Adipocyte (in vitro differentiated cells): ENCODE results near the gene MGMT.
A peak's percentile ranks its signal among the peaks of the same experiment; 100 is the strongest.

Source experiments
- DNase-seq: peaks from one replicate; pipeline ENCODE4 v3.0.0-alpha.2; 2015; ENCODE audit warnings: low read depth
- H3K27me3 ChIP-seq: replicated peaks from 2 replicates; pipeline ENCODE4 v1.7.0; 2013; ENCODE audit warnings: mild to moderate bottlenecking, low read length, moderate library complexity; ENCODE audit not compliant: control insufficient read depth, insufficient read depth
- H3K36me3 ChIP-seq: 2 replicates; pipeline ENCODE4 v1.7.0; 2013; ENCODE audit warnings: low read length, mild to moderate bottlenecking, moderate library complexity; ENCODE audit not compliant: control insufficient read depth, insufficient read depth, severe bottlenecking
- H3K4me1 ChIP-seq: 2 replicates; pipeline ENCODE4 v1.7.0; 2013; ENCODE audit warnings: mild to moderate bottlenecking, low read length, moderate library complexity; ENCODE audit not compliant: control insufficient read depth, insufficient read depth
- H3K4me3 ChIP-seq: 2 replicates; pipeline ENCODE4 v1.7.0; 2013; ENCODE audit warnings: mild to moderate bottlenecking, low read length, moderate library complexity
- H3K9ac ChIP-seq: 2 replicates; pipeline ENCODE4 v1.7.0; 2013; ENCODE audit warnings: mild to moderate bottlenecking, low read length, moderate library complexity
- H3K9me3 ChIP-seq: 2 replicates; pipeline ENCODE4 v1.7.0; 2013; ENCODE audit warnings: mild to moderate bottlenecking, low read length, moderate library complexity; ENCODE audit not compliant: control insufficient read depth

Gene MGMT

GRCh38 chr10:129472696-129473555, 5.9 kb downstream of the MGMT start:
- H3K4me1 ChIP-seq: peaks cover 3% of the 10 kb centered on the region
- no peak overlapping the region for H3K4me3 ChIP-seq
- no peaks in the 10 kb centered on the region for H3K27me3 ChIP-seq
- no peak for DNase-seq
- no peak overlapping the region for H3K9ac ChIP-seq
- peaks cover 9% of the 10 kb centered on the region for H3K36me3 ChIP-seq
- no peaks in the 10 kb centered on the region for H3K9me3 ChIP-seq

GRCh38 chr10:129474642-129475041, 7.6 kb downstream of the MGMT start:
- no peak overlapping the region for H3K4me3 ChIP-seq
- peaks cover 9% of the 10 kb centered on the region for H3K36me3 ChIP-seq
- no peaks in the 10 kb centered on the region for H3K27me3 ChIP-seq
- no peaks in the 10 kb centered on the region for H3K4me1 ChIP-seq
- no peaks in the 10 kb centered on the region for H3K9me3 ChIP-seq
- DNase-seq: no peak
- no peak overlapping the region for H3K9ac ChIP-seq

GRCh38 chr10:129476431-129476830, 9.4 kb downstream of the MGMT start:
- H3K27me3 ChIP-seq: no peaks in the 10 kb centered on the region
- H3K4me1 ChIP-seq: no peaks in the 10 kb centered on the region
- DNase-seq: no peak
- no peak overlapping the region for H3K9ac ChIP-seq
- peaks cover 3% of the 10 kb centered on the region for H3K9me3 ChIP-seq
- no peak overlapping the region for H3K4me3 ChIP-seq
- peaks cover 7% of the 10 kb centered on the region for H3K36me3 ChIP-seq

GRCh38 chr10:129477051-129477450, 10.0 kb downstream of the MGMT start:
- H3K4me1 ChIP-seq: no peaks in the 10 kb centered on the region
- H3K36me3 ChIP-seq: peaks cover 4% of the 10 kb centered on the region
- no peak overlapping the region for H3K4me3 ChIP-seq
- no peak for DNase-seq
- no peak overlapping the region for H3K9ac ChIP-seq
- peaks cover 9% of the 10 kb centered on the region for H3K9me3 ChIP-seq
- H3K27me3 ChIP-seq: no peaks in the 10 kb centered on the region

GRCh38 chr10:129481641-129482040, 14.6 kb downstream of the MGMT start:
- Histone ChIP-seq H3K36me3 (peaks cover 4% of the 10 kb centered on the region), H3K9ac (no peak overlapping the region), H3K4me1 (no peaks in the 10 kb centered on the region), H3K4me3 (no peak overlapping the region), H3K9me3 (peaks cover 46% of the 10 kb centered on the region), H3K27me3 (no peaks in the 10 kb centered on the region)
- DNase-seq: no peak

- peaks cover 51% of the 10 kb centered on the region for H3K9me3 ChIP-seq
- peaks cover 4% of the 10 kb centered on the region for H3K36me3 ChIP-seq
- H3K9ac ChIP-seq: no peak overlapping the region
- no peaks in the 10 kb centered on the region for H3K4me1 ChIP-seq
- H3K27me3 ChIP-seq: no peaks in the 10 kb centered on the region
- DNase-seq: no peak
- H3K4me3 ChIP-seq: peak overlapping the region; percentile 1
Observed at GRCh38 chr10:129483430-129484010, 16.5 kb downstream of the MGMT start.

GRCh38 chr10:129486805-129487204, 19.8 kb downstream of the MGMT start:
- Histone ChIP-seq H3K27me3 (no peaks in the 10 kb centered on the region), H3K36me3 (no peaks in the 10 kb centered on the region), H3K4me1 (no peaks in the 10 kb centered on the region), H3K4me3 (no peak overlapping the region), H3K9me3 (peaks cover 72% of the 10 kb centered on the region), H3K9ac (no peak overlapping the region)
- no peak for DNase-seq

GRCh38 chr10:129491123-129491734, 24.2 kb downstream of the MGMT start:
- Histone ChIP-seq H3K27me3 (no peaks in the 10 kb centered on the region), H3K4me1 (no peaks in the 10 kb centered on the region)
- DNase-seq: peak; percentile 18

GRCh38 chr10:129494176-129494575, 27.1 kb downstream of the MGMT start:
- Histone ChIP-seq H3K4me1 (no peaks in the 10 kb centered on the region), H3K9ac (no peak overlapping the region), H3K27me3 (no peaks in the 10 kb centered on the region), H3K9me3 (peaks cover 41% of the 10 kb centered on the region), H3K4me3 (no peak overlapping the region), H3K36me3 (peaks cover 3% of the 10 kb centered on the region)
- no peak for DNase-seq

More at GRCh38 chr10:129491123-129491734, 24.2 kb downstream of the MGMT start:
- Histone ChIP-seq H3K9me3 (peaks cover 48% of the 10 kb centered on the region), H3K9ac (no peak overlapping the region), H3K4me3 (peak overlapping the region; percentile 57), H3K36me3 (peaks cover 3% of the 10 kb centered on the region)

GRCh38 chr10:129494740-129495139, 27.7 kb downstream of the MGMT start:
- H3K27me3 ChIP-seq: no peaks in the 10 kb centered on the region
- no peaks in the 10 kb centered on the region for H3K4me1 ChIP-seq
- peaks cover 37% of the 10 kb centered on the region for H3K9me3 ChIP-seq
- no peak overlapping the region for H3K4me3 ChIP-seq
- no peak for DNase-seq
- peaks cover 3% of the 10 kb centered on the region for H3K36me3 ChIP-seq
- no peak overlapping the region for H3K9ac ChIP-seq

- no peak for DNase-seq
- H3K9ac ChIP-seq: no peak overlapping the region
Observed at GRCh38 chr10:129495256-129495655, 28.2 kb downstream of the MGMT start.

More at GRCh38 chr10:129495256-129495655, 28.2 kb downstream of the MGMT start:
- H3K4me1 ChIP-seq: no peaks in the 10 kb centered on the region
- H3K9me3 ChIP-seq: peaks cover 32% of the 10 kb centered on the region
- H3K4me3 ChIP-seq: no peak overlapping the region
- H3K27me3 ChIP-seq: no peaks in the 10 kb centered on the region
- H3K36me3 ChIP-seq: peaks cover 3% of the 10 kb centered on the region
